ENCODE results near the gene SOX18. TPM values are rescaled to one million over a fixed set of nuclear protein-coding genes. Genes with fewer than 3 reads are reported as not detected.
A peak's percentile ranks its signal among the peaks of the same experiment; 100 is the strongest.

Gene SOX18
- total RNA-seq, 1 donor from 2014 or later, result 0.84 TPM

DNA sequence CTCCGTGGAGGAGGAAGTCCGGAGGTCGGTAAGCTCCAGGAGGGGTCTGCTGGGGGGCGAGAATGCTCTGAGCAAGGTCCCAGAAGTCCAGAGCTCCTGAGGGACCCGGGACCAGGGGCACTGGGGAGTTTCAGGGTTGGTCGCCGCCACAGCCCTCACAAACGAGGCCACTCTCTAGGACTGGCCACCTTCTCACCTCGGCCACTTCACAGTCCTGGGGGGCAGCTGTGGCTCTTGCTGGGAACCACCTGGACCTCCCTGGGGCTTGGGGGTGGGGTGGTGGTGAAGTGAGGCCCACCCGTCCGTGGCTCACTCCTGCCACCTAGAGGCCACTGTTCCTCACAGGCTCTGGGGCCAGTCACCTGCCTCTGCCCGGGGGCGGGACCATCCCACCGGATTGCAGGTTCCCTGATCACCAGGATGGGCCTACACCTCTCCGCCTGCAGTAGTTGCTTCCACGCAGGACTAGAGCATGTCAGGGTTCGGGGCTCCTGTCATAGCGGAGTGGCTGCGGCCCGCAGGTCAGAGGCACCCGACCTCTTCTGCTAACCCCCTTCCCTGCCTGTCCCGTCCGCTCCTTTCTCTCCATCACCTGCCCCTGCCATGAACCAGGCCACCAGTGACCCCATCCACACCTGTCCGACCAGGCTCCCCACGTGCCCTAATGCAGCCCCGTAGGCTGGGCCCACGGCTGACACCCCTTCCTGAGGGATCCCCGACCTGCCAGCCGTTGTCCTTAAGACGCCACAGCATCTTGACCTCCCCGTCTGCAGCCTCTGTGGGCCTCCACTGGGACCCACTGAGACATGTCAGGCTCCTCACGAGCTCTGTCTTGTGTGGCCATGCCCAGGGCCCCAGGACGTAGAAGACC, 8.4 kb upstream of the SOX18 start:
- Mint-ChIP-seq H3K27ac (peak overlapping the region; percentile 87), H3K27me3 (no peaks in the 10 kb centered on the region)
- intact Hi-C loops (cut with micrococcal nuclease), result loop anchor here (2.0 kb wide), 1 partner anchor 19 kb away; no protein-coding TSS in a partner anchor

DNA sequence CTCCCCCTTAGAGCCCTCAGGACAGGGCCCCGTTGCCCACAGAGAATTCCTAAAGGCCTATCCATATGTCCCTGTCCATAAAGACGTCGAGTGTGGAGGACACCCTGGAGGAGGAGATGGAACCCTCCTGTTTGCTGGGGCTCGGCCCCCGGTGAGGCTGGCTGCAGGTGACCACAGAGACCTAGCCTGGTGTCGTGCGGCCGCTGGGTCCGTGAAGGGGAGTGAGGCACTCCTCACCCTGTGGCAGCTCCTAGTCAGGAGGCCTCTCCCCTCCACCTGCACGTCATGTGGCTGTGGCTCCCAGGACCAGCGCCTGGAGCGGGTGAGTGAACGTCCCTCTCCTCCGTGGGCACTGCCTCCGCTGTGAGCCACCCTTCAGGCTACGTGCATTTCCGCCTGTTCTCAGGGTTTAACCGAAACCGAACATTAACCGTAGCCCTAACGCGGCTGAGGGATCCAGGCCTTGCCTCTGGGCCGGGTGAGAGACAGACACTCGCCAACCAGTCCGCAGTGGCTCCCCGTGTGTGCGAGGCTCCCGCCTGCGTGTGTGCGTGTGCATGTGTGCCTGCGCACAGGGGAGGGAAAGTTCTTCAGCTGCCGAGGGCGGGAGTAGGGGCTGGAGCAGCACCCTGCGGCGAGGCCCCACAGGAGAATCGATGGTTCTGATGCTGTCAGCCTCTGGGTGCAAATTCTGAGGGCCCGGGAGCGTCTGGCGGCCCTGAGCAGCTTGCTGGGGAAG, 7.6 kb upstream of the SOX18 start:
- H3K27ac Mint-ChIP-seq, result peak overlapping the region; percentile 87
- intact Hi-C loops (cut with micrococcal nuclease), result loop anchor here (2.0 kb wide), 1 partner anchor 18 kb away; no protein-coding TSS in a partner anchor
- DNase-seq, result peak; percentile 82
- H3K27me3 Mint-ChIP-seq, result no peaks in the 10 kb centered on the region
- H3K4me3 Mint-ChIP-seq, result peak overlapping the region; percentile 80
- peaks cover 28% of the 10 kb centered on the region for H3K4me1 Mint-ChIP-seq
- H3K9me3 Mint-ChIP-seq, result no peaks in the 10 kb centered on the region
- no peaks in the 10 kb centered on the region for H3K36me3 Mint-ChIP-seq (ENCODE audit: low read depth)

More for the DNA sequence above, 8.4 kb upstream of the SOX18 start:
- peak; percentile 95 for DNase-seq
- Mint-ChIP-seq H3K4me3 (peak overlapping the region; percentile 80), H3K4me1 (peaks cover 32% of the 10 kb centered on the region), H3K36me3 (ENCODE audit: low read depth) (no peaks in the 10 kb centered on the region), H3K9me3 (no peaks in the 10 kb centered on the region)

DNA sequence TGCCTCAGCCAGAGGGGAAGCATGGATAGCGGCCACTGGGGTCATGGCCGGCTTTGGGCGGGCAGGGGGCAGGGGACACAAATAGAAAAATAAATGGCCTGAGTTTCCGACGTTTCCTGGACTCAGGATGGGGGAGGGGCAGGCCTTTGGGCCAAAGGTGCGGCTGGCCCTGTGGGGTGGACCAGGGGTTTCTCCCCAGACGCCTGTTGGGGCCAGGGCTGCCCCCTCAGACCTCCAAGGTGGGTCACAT, 7.1 kb upstream of the SOX18 start:
- intact Hi-C loops (cut with micrococcal nuclease), result loop anchor here (2.0 kb wide), 1 partner anchor 18 kb away; no protein-coding TSS in a partner anchor
- DNase-seq, result no peak
- Mint-ChIP-seq H3K27ac (no peak overlapping the region), H3K27me3 (peaks cover 4% of the 10 kb centered on the region), H3K9me3 (no peaks in the 10 kb centered on the region), H3K4me1 (peaks cover 25% of the 10 kb centered on the region), H3K4me3 (no peak overlapping the region), H3K36me3 (ENCODE audit: low read depth) (no peaks in the 10 kb centered on the region)

DNA sequence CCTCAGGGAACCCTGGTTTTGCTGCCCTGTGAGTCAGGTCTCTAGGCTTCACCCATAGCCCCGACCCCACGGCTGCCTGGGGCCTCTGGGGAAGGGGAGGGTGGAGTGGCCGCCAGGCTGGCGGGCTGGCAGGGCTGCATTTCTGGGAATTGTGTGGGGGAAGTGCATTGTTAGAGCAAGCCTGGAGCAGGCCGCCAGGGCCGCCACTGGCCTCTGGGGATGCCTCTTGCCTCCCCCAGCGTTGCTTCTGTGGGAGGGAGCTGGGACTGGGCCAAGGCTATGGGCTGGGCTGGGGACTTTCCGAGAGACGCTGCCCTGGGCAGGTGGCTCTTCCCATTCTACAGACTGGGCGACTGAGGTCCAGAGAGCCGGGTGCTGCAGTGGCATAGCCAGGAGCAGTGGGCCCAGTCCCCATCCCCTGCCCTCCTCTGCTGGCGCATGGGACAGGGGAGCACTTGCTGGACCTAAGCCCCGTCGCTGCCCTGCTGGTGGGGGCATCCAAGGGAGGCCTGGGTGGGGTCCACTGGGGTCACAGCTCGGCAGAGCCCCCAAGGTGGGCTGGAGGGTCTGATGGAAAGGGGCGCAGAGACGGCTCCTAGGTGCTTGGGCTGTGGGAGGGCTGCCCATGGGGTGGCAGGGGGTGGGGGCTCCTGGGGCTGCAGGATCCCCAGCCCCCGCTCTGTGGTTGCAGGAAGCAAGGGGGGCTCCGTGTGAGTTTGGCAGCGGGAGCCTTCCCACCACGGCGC, 6.6 kb upstream of the SOX18 start:
- intact Hi-C loops (cut with micrococcal nuclease), result loop anchor here (2.0 kb wide), 1 partner anchor 17 kb away; no protein-coding TSS in a partner anchor
- Mint-ChIP-seq H3K27ac (no peak overlapping the region), H3K4me1 (peaks cover 25% of the 10 kb centered on the region), H3K4me3 (no peak overlapping the region), H3K36me3 (ENCODE audit: low read depth) (no peaks in the 10 kb centered on the region), H3K9me3 (no peaks in the 10 kb centered on the region), H3K27me3 (peaks cover 4% of the 10 kb centered on the region)
- no peak for DNase-seq

DNA sequence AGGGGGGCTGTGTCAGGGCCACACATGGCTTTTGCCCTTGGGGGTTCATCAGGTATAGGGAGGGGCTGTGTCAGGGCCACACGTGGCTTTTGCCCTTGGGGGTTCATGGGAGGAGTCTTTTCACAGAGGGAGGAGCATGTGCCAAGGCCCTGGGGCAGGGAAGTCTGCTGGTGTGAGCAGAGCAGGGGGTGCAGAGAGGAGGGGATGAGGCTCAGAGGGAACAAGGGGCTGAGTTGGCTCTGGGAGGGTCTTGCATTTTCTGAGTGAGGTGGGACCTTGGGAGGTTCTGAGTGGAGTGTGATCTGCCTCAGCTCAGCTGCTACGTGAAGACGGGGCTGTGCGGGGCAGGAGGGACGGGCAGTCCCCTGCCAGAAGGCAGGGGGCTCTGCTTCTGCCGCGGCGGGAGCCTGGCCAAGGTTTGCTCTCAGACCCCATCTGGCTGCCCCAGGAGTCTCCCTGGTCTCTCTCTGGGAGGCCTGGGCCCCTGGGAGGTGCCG, 6.0 kb upstream of the SOX18 start:
- no peak for DNase-seq
- intact Hi-C loops (cut with micrococcal nuclease), result no loop called here
- Mint-ChIP-seq H3K9me3 (no peaks in the 10 kb centered on the region), H3K4me1 (peaks cover 25% of the 10 kb centered on the region), H3K27ac (peak overlapping the region; percentile 83), H3K36me3 (ENCODE audit: low read depth) (no peaks in the 10 kb centered on the region), H3K27me3 (peaks cover 5% of the 10 kb centered on the region), H3K4me3 (no peak overlapping the region)

DNA sequence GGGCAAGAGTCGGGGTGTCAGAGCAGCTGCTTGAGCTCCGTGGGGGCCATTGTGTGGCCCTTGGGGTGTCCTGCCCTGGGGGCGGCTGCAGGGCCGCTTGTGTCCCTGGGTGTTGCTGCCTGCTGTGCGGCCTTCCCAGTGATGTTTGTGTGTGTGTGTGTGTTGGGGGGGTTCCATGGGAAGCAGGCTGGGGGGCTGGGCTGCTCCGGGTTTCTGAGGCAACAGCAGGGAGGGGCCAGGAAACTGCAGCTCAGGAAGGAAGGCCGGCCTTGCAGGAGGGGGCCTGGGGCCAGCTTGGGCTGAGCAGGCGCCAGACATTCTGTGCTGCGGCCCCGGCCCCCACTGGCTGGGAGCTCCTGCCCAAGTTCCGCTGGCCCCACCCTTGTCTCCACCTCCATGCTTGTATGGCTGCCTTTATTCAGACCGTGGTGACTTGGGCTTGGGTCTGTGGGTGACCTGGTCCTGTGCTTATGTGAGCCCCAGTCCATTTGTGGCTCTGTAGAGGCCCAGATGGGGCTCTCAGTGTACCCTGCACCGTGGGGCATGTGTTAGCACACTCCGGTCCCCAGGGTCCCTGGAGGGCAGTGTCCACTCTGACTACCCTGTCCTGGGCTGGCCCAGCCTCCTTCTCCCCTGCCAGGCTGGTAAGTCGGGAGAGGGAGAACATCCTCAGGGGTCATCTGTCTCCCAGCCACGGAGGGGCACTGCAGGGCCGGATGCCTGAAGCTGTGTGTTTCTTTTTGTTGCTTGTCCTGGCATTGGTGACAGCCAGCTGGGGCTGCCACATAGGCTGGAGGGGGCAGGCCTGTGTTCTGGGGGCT, 4.6 kb upstream of the SOX18 start:
- Mint-ChIP-seq H3K27me3 (peaks cover 9% of the 10 kb centered on the region), H3K4me3 (no peak overlapping the region), H3K36me3 (ENCODE audit: low read depth) (no peaks in the 10 kb centered on the region), H3K4me1 (peaks cover 26% of the 10 kb centered on the region), H3K27ac (no peak overlapping the region), H3K9me3 (no peaks in the 10 kb centered on the region)
- DNase-seq, result no peak
- intact Hi-C loops (cut with micrococcal nuclease), result no loop called here

DNA sequence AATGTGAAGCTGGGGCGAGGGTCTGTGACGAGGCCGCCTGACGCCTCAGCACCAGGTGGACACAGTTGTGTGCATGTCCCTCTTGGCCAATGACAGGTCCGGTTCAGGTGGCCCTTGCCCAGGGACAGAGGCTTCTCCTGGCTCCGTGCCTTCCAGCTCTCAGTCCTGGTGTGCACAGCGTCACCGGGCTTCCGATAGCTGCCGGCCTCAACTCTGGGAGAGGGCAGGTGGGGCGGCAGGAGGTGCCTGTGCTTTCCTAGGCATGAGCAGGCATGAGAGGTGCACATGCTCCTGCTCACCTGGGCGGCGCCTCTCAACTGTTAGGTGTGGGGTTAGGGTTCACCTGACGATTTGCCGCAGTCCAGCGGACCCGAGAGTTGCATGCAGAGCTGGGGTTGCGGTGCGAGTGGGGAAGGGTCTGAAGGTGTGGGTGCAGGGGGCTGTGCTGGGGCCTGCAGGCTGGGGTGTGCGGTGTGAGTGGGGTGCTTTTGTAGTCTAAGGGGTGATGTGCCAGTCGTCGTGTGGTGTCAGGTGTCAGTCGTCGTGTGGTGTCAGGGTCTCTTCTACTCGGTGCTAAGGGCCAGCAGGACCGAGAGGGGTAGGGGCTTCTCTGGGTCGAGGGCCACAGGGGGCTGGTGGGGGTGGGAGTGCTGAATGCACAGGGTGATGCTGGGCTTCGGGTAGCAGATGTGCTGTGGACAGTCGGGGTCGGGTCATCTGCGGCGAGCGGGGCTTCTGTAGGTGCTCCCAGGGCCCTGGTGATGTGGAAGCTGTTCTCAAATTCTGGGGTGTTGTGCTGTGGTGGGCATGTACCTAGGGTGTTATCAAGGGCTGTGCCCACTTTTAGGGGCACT, 3.8 kb upstream of the SOX18 start:
- Mint-ChIP-seq H3K36me3 (ENCODE audit: low read depth) (no peaks in the 10 kb centered on the region), H3K27ac (peak overlapping the region; percentile 9), H3K4me1 (peaks cover 21% of the 10 kb centered on the region), H3K9me3 (no peaks in the 10 kb centered on the region), H3K27me3 (peaks cover 10% of the 10 kb centered on the region), H3K4me3 (no peak overlapping the region)
- DNase-seq, result no peak
- intact Hi-C loops (cut with micrococcal nuclease), result no loop called here

DNA sequence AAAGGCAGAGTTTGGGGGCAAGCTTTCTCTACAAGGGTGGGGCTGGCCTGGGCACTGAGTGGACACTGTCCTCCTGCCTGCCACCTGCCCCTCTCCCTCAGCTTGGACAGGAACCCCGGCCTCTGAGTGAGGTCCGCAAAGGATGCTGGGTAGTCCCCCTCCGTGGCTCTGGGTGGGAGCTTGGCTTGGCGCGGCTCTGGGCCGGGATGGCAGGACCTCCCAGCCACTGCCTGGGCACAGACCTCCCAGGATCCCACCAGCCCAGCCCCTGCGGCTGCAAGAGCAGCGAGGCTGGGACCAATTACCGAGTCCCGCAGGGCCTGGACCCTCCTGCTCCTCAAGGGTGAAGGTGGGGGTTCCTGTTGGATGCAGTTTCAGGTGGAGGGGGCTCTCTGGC, 2.9 kb upstream of the SOX18 start:
- Mint-ChIP-seq H3K4me1 (peaks cover 15% of the 10 kb centered on the region), H3K36me3 (ENCODE audit: low read depth) (no peaks in the 10 kb centered on the region), H3K9me3 (no peaks in the 10 kb centered on the region), H3K27ac (no peak overlapping the region), H3K27me3 (peaks cover 15% of the 10 kb centered on the region), H3K4me3 (no peak overlapping the region)
- intact Hi-C loops (cut with micrococcal nuclease), result no loop called here
- no peak for DNase-seq

DNA sequence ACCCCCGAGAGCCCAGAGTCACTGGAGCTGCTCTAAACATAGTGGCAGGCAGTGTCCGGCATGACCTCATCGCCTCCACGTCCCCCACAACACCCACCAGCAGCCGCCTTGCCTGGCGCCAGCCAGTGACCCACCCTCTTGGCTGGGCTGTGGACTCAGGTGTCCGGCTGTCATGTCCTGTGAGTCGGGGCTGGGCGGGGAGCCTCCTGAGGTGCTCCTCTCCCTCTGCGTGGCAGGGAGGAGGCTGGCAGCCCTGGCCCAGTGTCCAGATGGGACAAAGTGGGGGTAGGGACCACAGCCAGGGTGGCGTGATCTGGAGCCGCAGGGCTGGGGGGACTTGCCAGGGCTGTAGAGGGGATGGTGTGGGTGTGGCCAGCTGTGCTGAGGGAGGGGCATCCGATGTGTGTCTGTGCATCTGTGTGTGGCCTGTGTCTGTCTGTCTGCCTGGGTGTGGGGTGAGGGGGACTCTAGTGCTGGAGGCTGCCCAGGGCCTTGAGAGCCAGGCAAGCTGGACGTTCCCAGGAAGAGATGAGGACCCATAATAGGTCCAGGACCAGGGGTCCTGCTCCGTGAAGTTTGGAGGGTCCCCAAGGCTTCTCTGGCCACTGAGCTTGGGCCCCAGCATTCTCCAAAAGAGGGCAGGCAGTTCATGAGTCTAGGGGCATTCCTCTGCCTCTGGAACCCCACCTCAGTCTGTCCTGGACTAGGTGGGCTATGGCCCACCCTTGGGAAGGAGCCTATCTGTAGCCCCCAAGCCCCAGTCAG, 2.3 kb upstream of the SOX18 start:
- H3K4me1 Mint-ChIP-seq, result peaks cover 14% of the 10 kb centered on the region
- no peak overlapping the region for H3K27ac Mint-ChIP-seq
- no peaks in the 10 kb centered on the region for H3K36me3 Mint-ChIP-seq (ENCODE audit: low read depth)
- H3K4me3 Mint-ChIP-seq, result no peak overlapping the region
- no peaks in the 10 kb centered on the region for H3K9me3 Mint-ChIP-seq
- peaks cover 21% of the 10 kb centered on the region for H3K27me3 Mint-ChIP-seq
- intact Hi-C loops (cut with micrococcal nuclease), result no loop called here
- no peak for DNase-seq

DNA sequence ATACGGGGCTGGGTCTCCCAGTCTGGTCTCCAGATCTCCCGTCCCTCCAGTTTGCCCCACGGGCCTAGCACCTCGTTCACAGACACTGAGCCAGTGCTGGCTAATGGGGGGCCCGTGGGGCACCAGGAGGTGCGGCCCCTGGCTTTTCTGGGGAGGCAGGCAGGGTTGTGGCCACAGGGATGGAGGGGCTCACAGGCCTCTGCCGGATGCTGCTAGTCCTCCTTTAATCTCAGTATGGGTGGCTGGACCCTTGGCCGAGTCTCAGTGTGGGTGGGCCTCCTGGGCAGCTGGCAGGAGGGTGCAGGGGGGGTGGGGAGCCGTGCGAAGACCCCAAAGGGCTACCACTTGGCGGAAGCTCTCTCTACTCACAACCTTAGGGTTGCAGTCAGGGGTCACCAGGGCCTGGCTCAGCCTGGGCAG, 1.6 kb upstream of the SOX18 start:
- intact Hi-C loops (cut with micrococcal nuclease), result no loop called here
- peaks cover 27% of the 10 kb centered on the region for H3K27me3 Mint-ChIP-seq

DNA sequence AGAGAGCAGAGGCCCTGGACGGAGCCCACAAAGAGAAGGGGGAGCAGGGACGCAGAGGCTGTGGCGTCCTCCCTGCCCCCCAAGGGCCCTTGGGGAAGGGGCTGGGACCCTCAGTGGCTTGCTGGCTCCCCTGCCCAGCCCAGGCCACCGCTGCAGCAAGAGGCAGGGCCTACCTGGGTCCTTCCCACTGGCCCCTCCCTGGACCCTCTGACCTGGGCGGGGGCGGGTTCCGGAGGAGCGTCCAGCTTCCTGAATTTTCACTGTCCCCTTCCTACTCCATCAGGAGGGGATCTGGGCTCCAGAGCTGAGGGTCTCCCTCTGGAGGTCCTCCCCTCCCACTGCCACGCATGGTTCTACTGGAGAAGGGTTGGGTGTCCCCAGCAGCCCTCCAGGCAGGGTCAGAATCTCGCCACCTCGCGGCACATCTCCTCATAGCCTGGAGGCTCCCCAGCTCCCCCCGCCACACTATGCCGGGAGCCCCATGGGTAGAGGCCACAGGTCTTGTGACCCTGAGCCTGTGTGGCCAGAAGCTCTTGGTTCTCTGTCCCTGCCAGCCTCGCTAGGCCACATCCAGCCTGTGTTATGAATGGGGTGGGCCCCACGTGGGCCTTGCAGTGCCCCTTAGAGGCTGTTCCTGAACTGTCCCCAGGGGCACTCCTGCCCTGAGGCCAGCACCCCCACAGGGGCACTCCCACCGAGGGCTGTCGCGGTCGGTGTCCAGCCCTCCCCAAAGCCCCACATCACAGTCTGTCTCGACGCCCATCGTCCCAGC, 1.0 kb upstream of the SOX18 start:
- H3K9me3 Mint-ChIP-seq, result no peaks in the 10 kb centered on the region
- H3K36me3 Mint-ChIP-seq (ENCODE audit: low read depth), result no peaks in the 10 kb centered on the region
- H3K4me1 Mint-ChIP-seq, result peaks cover 22% of the 10 kb centered on the region
- no peak overlapping the region for H3K27ac Mint-ChIP-seq
- peaks cover 30% of the 10 kb centered on the region for H3K27me3 Mint-ChIP-seq
- H3K4me3 Mint-ChIP-seq, result peak overlapping the region; percentile 30
- intact Hi-C loops (cut with micrococcal nuclease), result no loop called here
- DNase-seq, result no peak

More for the DNA sequence above, 1.6 kb upstream of the SOX18 start:
- Mint-ChIP-seq H3K4me1 (peaks cover 18% of the 10 kb centered on the region), H3K27ac (no peak overlapping the region), H3K36me3 (ENCODE audit: low read depth) (no peaks in the 10 kb centered on the region), H3K9me3 (no peaks in the 10 kb centered on the region), H3K4me3 (no peak overlapping the region)
- no peak for DNase-seq

Data from activated CD4-positive, alpha-beta T cell treated with anti-CD3 and anti-CD28 coated beads, Interleukin-2, amount 10 ng/mL, durations not matched to agents 24 days and 14 days (primary cell).